ENCODE measurements around the gene PLOD3. TPM values are rescaled to one million over a fixed set of nuclear protein-coding genes. Genes with fewer than 3 reads are reported as not detected.

PLOD3 gene
- total and polyA plus RNA-seq, 2 of the 8 experiments (the other 6 are each of a cell fraction or from before 2014, with no cell fraction given) = 28.4 to 47.2 TPM

DNA sequence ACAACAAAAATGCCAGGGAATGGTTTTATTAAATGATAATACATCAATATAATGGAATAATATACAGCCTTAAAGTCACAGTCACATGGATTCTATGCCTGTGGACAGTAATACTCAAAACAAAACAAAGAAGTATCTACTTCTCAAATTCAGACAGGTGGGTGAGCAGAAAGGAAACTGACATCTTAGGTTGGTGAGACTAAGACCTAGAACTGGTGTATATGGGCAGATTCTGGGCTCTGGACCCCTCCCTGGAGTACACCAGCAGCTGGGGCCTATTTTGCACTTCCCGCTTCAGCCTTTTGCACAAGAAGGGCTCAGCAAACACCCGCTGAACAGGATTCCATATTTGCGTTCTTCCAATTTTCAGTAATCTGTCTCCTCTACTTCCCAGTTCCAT lies 32.9 kb upstream of the PLOD3 start:
- no peaks in the 10 kb centered on the region; a peak in 2 of 7 replicates for H3K4me1 ChIP-seq (replicated peaks in 1 of 4; ENCODE audit: control insufficient read depth in 3 of 4, insufficient read depth in 4 of 4, low read length in 3 of 4)
- H3K23ac ChIP-seq (ENCODE audit: insufficient read length) = no peak overlapping the region
- ChIA-PET POLR2A (ENCODE audit: partially characterized antibody) (interaction anchor here (1.6 to 1.7 kb wide), 2 partner anchors 13 to 24 kb away, joined by 5 to 6 read pairs; partner anchors contain the start of gene CLDN15), CTCF (ENCODE audit: partially characterized antibody) (no interaction called here)
- H3K27ac ChIP-seq (ENCODE audit: low read depth, low read length) = no peak overlapping the region
- H3K56ac ChIP-seq (replicated peaks; ENCODE audit: insufficient read length, low read depth, low read length) = no peak overlapping the region
- no peak overlapping the region for H4K5ac ChIP-seq (ENCODE audit: insufficient read length, low read depth, low read length)
- H4K20me1 ChIP-seq (replicated peaks in 1 of 2; ENCODE audit: control insufficient read depth in 1 of 2, insufficient read depth in 2 of 2, low read length in 2 of 2) = peaks cover 0 to 3% of the 10 kb centered on the region in 2 experiments
- H2BK5ac ChIP-seq (ENCODE audit: low read depth, low read length) = no peak overlapping the region
- peaks cover 0 to 46% of the 10 kb centered on the region in 2 experiments; a peak in 3 of 4 replicates for H3K79me2 ChIP-seq (ENCODE audit: control insufficient read depth in 1 of 2, insufficient read depth in 2 of 2, low read length in 2 of 2)
- DNase-seq (ENCODE audit: low read depth in 1 of 2, low spot score in 2 of 2) (no peak), FAIRE-seq (no peak)
- H3K9me3 ChIP-seq (ENCODE audit: insufficient read depth in 2 of 2, low read depth in 1 of 2, low read length in 1 of 2) = no peaks in the 10 kb centered on the region
- no peak overlapping the region for H2AFZ ChIP-seq (ENCODE audit: low read length)
- H3K4me2 ChIP-seq (ENCODE audit: insufficient read depth in 1 of 2, low read depth in 2 of 2, low read length in 2 of 2) = no peak overlapping the region; a peak in 1 of 4 replicates
- H2BK20ac ChIP-seq (ENCODE audit: low read length) = no peak overlapping the region
- no peak overlapping the region for H3K9ac ChIP-seq (replicated peaks in 1 of 4; ENCODE audit: extremely low read depth in 1 of 4, low read depth in 3 of 4, low read length in 3 of 4)
- H2BK120ac ChIP-seq (replicated peaks; ENCODE audit: low read depth, low read length) = no peak overlapping the region
- H2BK12ac ChIP-seq (ENCODE audit: low read depth, low read length) = no peak overlapping the region
- no peak overlapping the region for H4K8ac ChIP-seq (ENCODE audit: extremely low read depth, insufficient read depth, low read length)
- no peaks in the 10 kb centered on the region for H3K27me3 ChIP-seq (replicated peaks in 1 of 4; ENCODE audit: control insufficient read depth in 3 of 4, extremely low read depth in 1 of 4, insufficient read depth in 3 of 4, low read length in 3 of 4)
- 93% methylated on average over 3 of the region's 3 CpGs; no CpG with 5 or more reads in 1 of the 2 experiments for WGBS, 2 experiments (ENCODE audit: extremely low coverage in 1 of 2, insufficient coverage in 1 of 2, insufficient read length in 1 of 2, insufficient replicate concordance in 2 of 2, low coverage in 1 of 2, low lambda C conversion rate in 2 of 2, missing lambda C conversion rate in 1 of 2)
- peaks cover 7% of the 10 kb centered on the region; the same call in 1 of the 2 replicates for H3K79me1 ChIP-seq (ENCODE audit: low read depth, low read length)
- no peak overlapping the region for H3K18ac ChIP-seq (ENCODE audit: extremely low read depth, low read length)
- H3K36me3 ChIP-seq (ENCODE audit: control insufficient read depth in 2 of 4, insufficient read depth in 4 of 4, low read length in 3 of 4) = peaks cover 0 to 7% (median 1%) of the 10 kb centered on the region in 4 experiments; a peak in 1 of 8 replicates
- no peak overlapping the region for H2BK15ac ChIP-seq (ENCODE audit: low read length)
- H3K14ac ChIP-seq (ENCODE audit: insufficient read length) = no peak overlapping the region
- H2AK5ac ChIP-seq (ENCODE audit: low read depth, low read length) = no peak overlapping the region
- no peak overlapping the region for H4K91ac ChIP-seq (replicated peaks; ENCODE audit: insufficient read length, low read length)
- H3K4ac ChIP-seq (replicated peaks; ENCODE audit: insufficient read length, low read depth, low read length) = no peak overlapping the region
- H3K23me2 ChIP-seq (ENCODE audit: low read depth, low read length) = peaks cover 10% of the 10 kb centered on the region; the same call in 1 of the 2 replicates
- H3K4me3 ChIP-seq (ENCODE audit: extremely low read depth in 1 of 4, insufficient read depth in 2 of 4, low read depth in 3 of 4, low read length in 4 of 4) = no peak overlapping the region
- TF ChIP-seq GABPA (IDR thresholded peaks at IDR 0.05; ENCODE audit: borderline replicate concordance, insufficient read depth, low read length) (no peak), POU5F1 (IDR thresholded peaks at IDR 0.05; ENCODE audit: low read depth, low read length) (no peak)
